ENCODE measurements around the gene RTN1.

RTN1 gene

GRCh38 chr14:59695198-59695597, 175.4 kb downstream of the RTN1 start:
- no peak overlapping the region for H2AFZ ChIP-seq
- peaks cover 6% of the 10 kb centered on the region for H3K4me1 ChIP-seq
- H3K4me3 ChIP-seq (ENCODE audit: low read depth, low read length), result no peak overlapping the region
- no peak for TF ChIP-seq CTCF (IDR thresholded peaks at IDR 0.05)
- H3K9ac ChIP-seq, result no peak overlapping the region
- H3K9me3 ChIP-seq (ENCODE audit: control insufficient read depth, low read length), result no peaks in the 10 kb centered on the region
- H3K79me2 ChIP-seq, result no peaks in the 10 kb centered on the region
- no peaks in the 10 kb centered on the region for H3K27me3 ChIP-seq (ENCODE audit: control insufficient read depth, insufficient read depth, low read length)
- no peak overlapping the region for H3K27ac ChIP-seq
- H3K4me2 ChIP-seq (ENCODE audit: low read length), result no peak overlapping the region
- H3K36me3 ChIP-seq (ENCODE audit: control insufficient read depth, insufficient read depth, low read length), result no peaks in the 10 kb centered on the region

GRCh38 chr14:59691266-59691665, 179.3 kb downstream of the RTN1 start:
- Histone ChIP-seq H3K4me1 (peaks cover 3% of the 10 kb centered on the region), H3K4me2 (ENCODE audit: low read length) (no peak overlapping the region), H3K4me3 (ENCODE audit: low read depth, low read length) (no peak overlapping the region), H3K79me2 (no peaks in the 10 kb centered on the region), H3K27ac (no peak overlapping the region), H3K36me3 (ENCODE audit: control insufficient read depth, insufficient read depth, low read length) (no peaks in the 10 kb centered on the region), H3K9me3 (ENCODE audit: control insufficient read depth, low read length) (no peaks in the 10 kb centered on the region), H3K27me3 (ENCODE audit: control insufficient read depth, insufficient read depth, low read length) (no peaks in the 10 kb centered on the region), H2AFZ (no peak overlapping the region), H3K9ac (no peak overlapping the region)
- TF ChIP-seq CTCF (IDR thresholded peaks at IDR 0.05), result no peak

- H3K9ac ChIP-seq, result no peak overlapping the region
- no peak for TF ChIP-seq CTCF (IDR thresholded peaks at IDR 0.05)
- H3K27ac ChIP-seq, result no peak overlapping the region
- no peak overlapping the region for H3K4me2 ChIP-seq (ENCODE audit: low read length)
- H3K4me1 ChIP-seq, result no peaks in the 10 kb centered on the region
- H3K9me3 ChIP-seq (ENCODE audit: control insufficient read depth, low read length), result no peaks in the 10 kb centered on the region
- no peaks in the 10 kb centered on the region for H3K79me2 ChIP-seq
- no peaks in the 10 kb centered on the region for H3K36me3 ChIP-seq (ENCODE audit: control insufficient read depth, insufficient read depth, low read length)
- no peak overlapping the region for H2AFZ ChIP-seq
- no peak overlapping the region for H3K4me3 ChIP-seq (ENCODE audit: low read depth, low read length)
- no peaks in the 10 kb centered on the region for H3K27me3 ChIP-seq (ENCODE audit: control insufficient read depth, insufficient read depth, low read length)
Measured at GRCh38 chr14:59690426-59690825, 180.2 kb downstream of the RTN1 start.

- no peaks in the 10 kb centered on the region for H3K9me3 ChIP-seq (ENCODE audit: control insufficient read depth, low read length)
- H3K36me3 ChIP-seq (ENCODE audit: control insufficient read depth, insufficient read depth, low read length), result no peaks in the 10 kb centered on the region
- H3K4me1 ChIP-seq, result no peaks in the 10 kb centered on the region
- H3K27ac ChIP-seq, result no peak overlapping the region
- no peaks in the 10 kb centered on the region for H3K79me2 ChIP-seq
- H3K9ac ChIP-seq, result no peak overlapping the region
- H2AFZ ChIP-seq, result no peak overlapping the region
- H3K4me3 ChIP-seq (ENCODE audit: low read depth, low read length), result no peak overlapping the region
- peak; percentile 66 for TF ChIP-seq CTCF (IDR thresholded peaks at IDR 0.05)
- no peaks in the 10 kb centered on the region for H3K27me3 ChIP-seq (ENCODE audit: control insufficient read depth, insufficient read depth, low read length)
- no peak overlapping the region for H3K4me2 ChIP-seq (ENCODE audit: low read length)
Measured at GRCh38 chr14:59688224-59689170, 182.1 kb downstream of the RTN1 start.

GRCh38 chr14:59687663-59688062, 182.9 kb downstream of the RTN1 start:
- Histone ChIP-seq H3K36me3 (ENCODE audit: control insufficient read depth, insufficient read depth, low read length) (no peaks in the 10 kb centered on the region), H3K27me3 (ENCODE audit: control insufficient read depth, insufficient read depth, low read length) (no peaks in the 10 kb centered on the region), H3K4me3 (ENCODE audit: low read depth, low read length) (no peak overlapping the region), H3K9ac (no peak overlapping the region), H3K27ac (no peak overlapping the region), H3K4me1 (no peaks in the 10 kb centered on the region), H2AFZ (no peak overlapping the region), H3K4me2 (ENCODE audit: low read length) (no peak overlapping the region), H3K9me3 (ENCODE audit: control insufficient read depth, low read length) (no peaks in the 10 kb centered on the region), H3K79me2 (no peaks in the 10 kb centered on the region)
- TF ChIP-seq CTCF (IDR thresholded peaks at IDR 0.05), result no peak
